GM12864 (cell line): ENCODE data around the gene TCF7.

Experiments used
- DNase-seq: peaks from one replicate; pipeline ENCODE4 v3.0.0-alpha.2; 2011; ENCODE audit warnings: low read depth
- H3K4me3 ChIP-seq: 2 replicates; pipeline ENCODE4 v1.5.1; 2011; ENCODE audit warnings: mild to moderate bottlenecking, low read depth, low read length, control low read depth
- TF ChIP-seq, protein P1 (sequence below): IDR thresholded peaks from 2 replicates; pipeline ENCODE4 v1.5.1; 2011; ENCODE audit warnings: low read depth, mild to moderate bottlenecking, moderate library complexity, low read length, control low read depth, inconsistent platforms; ENCODE audit errors: missing control alignments

TCF7 gene

DNA sequence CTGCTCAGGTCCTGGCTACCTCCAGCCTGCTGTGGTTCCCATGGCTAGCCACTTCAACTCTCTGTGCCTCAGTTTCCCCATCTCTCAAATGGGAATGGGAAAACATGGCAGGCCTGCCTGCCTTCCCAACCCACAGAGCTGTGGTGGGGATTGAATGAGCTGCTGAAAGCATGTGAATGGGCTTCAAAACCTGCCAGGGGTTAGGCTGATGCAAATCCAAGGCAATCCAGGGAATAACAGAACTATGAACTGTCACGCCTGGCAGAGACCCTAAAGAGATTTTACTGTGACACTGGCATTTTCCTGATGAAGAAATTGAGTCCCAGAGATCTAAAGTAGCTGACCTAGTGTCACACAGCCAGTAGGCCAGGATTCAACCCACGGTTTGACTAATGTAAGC, 29.9 kb upstream of the TCF7 start:
- DNase-seq = no peak
- no peak overlapping the region for H3K4me3 ChIP-seq

DNA sequence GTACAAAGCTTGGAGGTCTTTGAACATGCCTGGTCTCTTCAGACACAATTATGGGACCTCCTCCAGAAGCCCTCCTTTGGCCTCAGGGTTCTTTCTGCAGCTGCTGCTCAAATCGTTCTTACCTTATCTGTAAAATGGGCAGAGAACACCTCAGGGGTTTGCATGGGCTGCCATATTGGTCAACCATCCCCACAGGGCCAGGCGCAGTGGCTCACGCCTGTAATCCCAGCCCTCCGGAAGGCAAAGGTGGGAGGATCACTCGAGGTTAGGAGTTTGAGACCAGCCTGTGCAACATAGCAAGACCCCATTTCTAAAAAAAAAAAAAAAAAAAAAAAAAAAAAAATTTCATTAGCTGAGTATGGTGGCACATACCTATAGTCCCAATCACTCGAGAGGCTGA, 29.1 kb upstream of the TCF7 start:
- TF ChIP-seq, protein P1, sequence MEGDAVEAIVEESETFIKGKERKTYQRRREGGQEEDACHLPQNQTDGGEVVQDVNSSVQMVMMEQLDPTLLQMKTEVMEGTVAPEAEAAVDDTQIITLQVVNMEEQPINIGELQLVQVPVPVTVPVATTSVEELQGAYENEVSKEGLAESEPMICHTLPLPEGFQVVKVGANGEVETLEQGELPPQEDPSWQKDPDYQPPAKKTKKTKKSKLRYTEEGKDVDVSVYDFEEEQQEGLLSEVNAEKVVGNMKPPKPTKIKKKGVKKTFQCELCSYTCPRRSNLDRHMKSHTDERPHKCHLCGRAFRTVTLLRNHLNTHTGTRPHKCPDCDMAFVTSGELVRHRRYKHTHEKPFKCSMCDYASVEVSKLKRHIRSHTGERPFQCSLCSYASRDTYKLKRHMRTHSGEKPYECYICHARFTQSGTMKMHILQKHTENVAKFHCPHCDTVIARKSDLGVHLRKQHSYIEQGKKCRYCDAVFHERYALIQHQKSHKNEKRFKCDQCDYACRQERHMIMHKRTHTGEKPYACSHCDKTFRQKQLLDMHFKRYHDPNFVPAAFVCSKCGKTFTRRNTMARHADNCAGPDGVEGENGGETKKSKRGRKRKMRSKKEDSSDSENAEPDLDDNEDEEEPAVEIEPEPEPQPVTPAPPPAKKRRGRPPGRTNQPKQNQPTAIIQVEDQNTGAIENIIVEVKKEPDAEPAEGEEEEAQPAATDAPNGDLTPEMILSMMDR = no peak
- H3K4me3 ChIP-seq = no peak overlapping the region
- no peak for DNase-seq

More for the DNA sequence above, 29.9 kb upstream of the TCF7 start:
- TF ChIP-seq, protein P1 = no peak

DNA sequence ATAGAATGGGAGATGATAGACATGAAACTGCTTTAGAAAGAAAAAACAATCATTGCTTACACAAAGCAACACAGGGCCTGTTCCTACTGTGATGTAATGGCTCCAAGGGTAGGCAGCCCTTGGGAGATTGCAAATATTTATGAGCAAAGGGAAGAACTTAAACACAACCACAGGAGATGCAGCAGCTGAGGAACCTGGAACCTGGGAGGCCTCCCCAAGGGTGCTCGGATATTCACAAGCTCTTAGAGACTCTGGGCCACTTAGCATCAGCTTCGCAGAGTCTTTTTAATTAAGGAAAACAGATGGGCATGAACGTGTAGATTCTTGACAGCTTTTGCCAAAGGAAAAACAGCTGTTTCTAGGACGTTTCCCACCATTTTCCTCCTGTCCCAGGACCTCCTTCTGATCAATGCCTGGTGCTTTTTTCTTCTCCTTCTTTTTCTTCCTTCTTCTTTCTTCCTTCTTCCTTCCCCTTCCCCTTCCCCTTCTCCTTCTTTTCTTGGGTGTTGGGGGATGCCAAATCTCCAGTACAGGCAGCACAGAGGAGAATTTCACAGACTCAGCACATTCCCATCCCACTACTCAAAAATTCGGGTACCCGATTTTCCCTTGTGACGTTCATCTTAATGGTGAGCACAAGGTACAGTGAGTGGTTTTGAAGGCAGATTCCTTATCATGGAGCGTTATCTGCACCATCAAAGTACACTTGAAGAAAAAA, 28.1 kb upstream of the TCF7 start:
- no peak for DNase-seq
- TF ChIP-seq, protein P1 = no peak
- H3K4me3 ChIP-seq = no peak overlapping the region

DNA sequence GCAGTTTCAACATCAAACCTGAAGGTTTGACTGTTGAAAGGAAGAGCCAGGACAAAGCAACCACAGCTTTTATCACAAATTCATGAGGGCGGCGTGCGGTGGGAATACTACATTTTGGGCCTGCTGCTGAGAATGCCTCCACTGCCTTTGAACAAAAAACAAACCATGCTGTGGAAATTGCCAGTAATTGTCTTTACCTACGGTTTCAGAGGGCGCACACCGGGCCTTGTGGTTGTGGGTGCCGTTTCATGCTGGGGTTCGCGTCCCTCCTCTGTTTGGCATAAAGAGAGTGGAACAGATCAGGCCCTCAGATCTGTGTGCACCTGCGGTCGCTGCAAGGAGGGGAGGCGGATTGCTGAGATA, 27.6 kb upstream of the TCF7 start:
- DNase-seq = no peak
- TF ChIP-seq, protein P1 = no peak
- no peak overlapping the region for H3K4me3 ChIP-seq

DNA sequence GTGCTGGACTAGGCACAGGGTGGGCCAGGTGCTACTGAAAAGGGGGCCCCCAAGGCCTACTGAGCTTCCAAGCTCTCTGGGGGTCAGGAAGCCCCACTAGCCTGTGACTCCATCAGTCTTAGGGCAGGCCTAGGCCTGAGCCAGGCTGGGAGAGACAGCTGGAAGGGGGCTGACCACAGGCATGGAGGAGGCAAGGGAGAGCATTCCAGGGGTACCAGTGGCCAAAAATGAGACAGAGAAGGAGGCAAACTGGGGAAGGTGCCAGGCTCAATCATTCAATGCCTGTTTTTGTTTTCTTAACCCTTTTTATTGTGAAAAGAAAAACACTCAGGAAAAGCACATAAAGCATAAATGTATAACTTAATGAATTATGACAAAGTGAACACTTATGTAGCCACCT, 26.2 kb upstream of the TCF7 start:
- no peak for DNase-seq
- H3K4me3 ChIP-seq = no peak overlapping the region
- TF ChIP-seq, protein P1 = no peak

DNA sequence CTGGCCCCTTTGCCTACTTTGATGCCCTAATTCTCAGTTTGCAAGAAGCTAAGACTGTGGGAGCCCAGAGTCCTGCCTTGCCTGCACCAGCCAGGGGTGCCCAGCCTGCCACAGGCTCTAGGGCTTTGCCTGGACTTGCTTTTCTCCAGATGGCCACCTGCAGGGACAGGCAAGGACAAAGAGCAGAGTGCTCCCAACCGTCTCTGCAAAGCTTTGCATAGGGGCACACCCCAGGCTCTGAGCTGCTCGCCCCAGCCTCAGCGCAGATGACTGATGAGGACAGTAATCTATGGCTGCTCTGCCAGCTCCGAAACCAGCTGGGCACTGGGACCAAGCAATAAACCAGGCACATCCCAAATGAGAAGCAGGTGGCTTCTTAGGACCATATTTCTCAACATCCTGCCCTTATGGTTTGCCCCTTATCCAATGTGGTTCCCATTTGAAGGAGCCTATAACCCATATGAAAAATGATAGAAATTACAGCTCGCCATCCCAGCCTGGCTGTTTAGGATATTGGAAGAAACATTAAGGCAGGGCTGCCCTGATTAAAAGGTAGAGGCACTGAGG, 25.4 kb upstream of the TCF7 start:
- DNase-seq = no peak
- no peak overlapping the region for H3K4me3 ChIP-seq
- TF ChIP-seq, protein P1 = no peak

DNA sequence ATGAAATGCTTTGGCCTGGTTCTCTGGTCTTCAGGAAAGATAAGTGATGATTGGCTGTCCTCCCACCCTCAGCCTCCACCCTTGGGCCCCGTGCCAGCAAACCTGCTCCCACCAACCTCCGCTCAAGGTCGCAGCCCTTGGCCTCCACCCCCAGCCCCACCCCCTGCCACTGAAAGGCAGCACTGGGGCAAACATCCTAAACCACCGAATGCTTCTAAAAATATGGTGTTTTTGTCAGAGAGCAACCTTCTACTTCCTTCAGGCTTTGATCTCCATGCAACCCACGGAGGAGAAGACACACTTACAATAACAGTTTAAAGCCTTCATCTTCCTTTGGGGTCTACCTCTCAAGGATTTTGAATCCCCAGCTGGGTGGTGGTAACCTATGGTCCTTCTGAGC, 24.0 kb upstream of the TCF7 start:
- H3K4me3 ChIP-seq = no peak overlapping the region
- no peak for DNase-seq
- TF ChIP-seq, protein P1 = no peak
